C4-2B (cell line): ENCODE data around the gene C19orf81.
A peak's percentile ranks its signal among the peaks of the same experiment; 100 is the strongest.

Experiments
- H3K27ac ChIP-seq: fragments of 450-650 bp; 2 replicates; pipeline ENCODE4 v1.5.1; 2017
- ZFX ChIP-seq: fragments of 450-650 bp; IDR thresholded peaks from 2 replicates; pipeline ENCODE4 v1.6.1; 2017
- TF ChIP-seq, protein P1 (sequence below): fragments of 450-650 bp; conservative IDR thresholded peaks from 2 replicates; pipeline ENCODE4 v1.5.1; 2017; ENCODE audit warnings: mild to moderate bottlenecking

The C19orf81 gene

DNA sequence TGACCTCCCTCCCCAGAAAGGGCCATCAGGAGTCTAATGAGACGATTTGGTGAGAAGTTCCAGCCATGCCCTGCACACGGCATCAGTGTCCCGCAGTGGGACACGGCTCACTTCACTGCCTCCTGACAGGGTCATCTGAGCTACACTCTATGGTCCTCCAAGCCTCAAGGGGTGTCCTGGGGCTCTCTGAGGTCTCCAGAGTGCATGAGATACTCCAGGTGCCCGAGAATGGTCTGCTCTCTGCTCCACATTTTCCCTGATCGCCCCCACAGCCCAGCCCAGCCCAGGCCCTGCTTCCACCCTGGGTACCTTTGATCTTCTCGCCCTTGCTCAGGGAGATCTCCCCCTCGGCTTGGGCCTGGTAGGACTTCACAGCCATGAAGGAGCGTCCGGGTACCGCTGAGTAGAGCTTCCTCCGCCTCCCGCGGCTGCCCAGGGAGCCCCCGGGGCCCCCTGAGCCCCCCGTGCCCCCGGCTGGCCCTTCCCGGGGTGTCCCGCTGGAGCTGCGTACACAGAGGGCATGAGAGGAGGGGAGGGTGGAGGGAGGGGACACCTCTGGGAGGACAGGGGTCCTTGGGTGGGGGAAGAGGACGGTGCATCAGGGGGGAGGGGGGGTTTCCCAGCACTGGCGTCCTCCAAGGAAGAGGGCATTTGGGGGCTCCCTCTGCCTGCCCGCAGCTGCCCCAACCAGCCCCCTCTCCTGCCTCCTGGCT lies 53.1 kb downstream of the C19orf81 start:
- no peak for TF ChIP-seq ZFX
- TF ChIP-seq, protein P1, sequence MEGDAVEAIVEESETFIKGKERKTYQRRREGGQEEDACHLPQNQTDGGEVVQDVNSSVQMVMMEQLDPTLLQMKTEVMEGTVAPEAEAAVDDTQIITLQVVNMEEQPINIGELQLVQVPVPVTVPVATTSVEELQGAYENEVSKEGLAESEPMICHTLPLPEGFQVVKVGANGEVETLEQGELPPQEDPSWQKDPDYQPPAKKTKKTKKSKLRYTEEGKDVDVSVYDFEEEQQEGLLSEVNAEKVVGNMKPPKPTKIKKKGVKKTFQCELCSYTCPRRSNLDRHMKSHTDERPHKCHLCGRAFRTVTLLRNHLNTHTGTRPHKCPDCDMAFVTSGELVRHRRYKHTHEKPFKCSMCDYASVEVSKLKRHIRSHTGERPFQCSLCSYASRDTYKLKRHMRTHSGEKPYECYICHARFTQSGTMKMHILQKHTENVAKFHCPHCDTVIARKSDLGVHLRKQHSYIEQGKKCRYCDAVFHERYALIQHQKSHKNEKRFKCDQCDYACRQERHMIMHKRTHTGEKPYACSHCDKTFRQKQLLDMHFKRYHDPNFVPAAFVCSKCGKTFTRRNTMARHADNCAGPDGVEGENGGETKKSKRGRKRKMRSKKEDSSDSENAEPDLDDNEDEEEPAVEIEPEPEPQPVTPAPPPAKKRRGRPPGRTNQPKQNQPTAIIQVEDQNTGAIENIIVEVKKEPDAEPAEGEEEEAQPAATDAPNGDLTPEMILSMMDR = no peak
- H3K27ac ChIP-seq = no peak overlapping the region

DNA sequence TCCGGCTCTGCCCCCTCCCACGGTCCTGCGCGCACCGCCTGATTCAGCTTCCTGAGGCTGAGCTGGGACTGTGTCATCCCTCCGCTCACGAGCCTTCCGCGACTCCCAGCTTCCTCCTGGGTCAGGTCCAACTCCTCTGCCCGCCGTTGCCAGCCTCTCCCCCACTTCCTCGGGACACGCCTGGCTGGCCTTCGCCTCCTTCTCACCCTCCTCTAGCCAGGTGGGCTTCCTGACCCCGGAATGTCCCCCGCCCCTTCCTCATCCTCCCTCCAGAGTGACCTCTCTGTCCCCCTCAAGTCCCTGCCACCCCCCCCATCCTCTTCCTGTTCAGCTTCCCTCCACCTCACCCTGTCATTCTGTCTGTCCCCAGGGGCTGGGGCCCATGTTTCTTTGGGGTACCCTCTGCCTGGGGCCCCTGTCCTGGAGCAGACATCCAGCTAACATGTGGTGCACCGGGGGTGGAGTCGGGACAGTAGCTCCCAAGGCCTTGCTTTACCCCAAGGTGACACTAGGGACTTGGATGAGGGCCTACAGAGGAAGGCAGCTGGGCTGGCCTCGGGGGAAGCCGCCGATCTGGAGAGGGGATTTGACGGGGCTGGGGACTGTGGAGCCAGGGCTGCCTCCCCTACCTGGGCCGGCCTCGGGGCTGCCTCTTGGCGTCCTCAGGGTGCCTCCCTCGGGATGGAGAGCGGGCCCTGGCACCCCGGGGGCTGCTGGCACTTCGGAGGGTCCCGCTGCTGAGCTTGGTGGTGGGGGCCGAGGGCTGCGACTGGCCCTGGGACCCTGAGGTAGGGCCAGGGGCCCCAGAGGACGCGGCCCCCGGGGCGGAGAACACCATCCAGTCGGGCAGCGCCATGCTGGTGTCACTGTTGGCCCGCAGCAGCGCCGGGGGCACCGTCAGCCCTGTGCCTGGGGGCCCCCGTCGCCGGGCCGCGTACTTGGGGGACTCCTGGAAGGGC lies 53.9 kb downstream of the C19orf81 start:
- TF ChIP-seq ZFX = no peak
- TF ChIP-seq, protein P1 = no peak
- no peak overlapping the region for H3K27ac ChIP-seq

DNA sequence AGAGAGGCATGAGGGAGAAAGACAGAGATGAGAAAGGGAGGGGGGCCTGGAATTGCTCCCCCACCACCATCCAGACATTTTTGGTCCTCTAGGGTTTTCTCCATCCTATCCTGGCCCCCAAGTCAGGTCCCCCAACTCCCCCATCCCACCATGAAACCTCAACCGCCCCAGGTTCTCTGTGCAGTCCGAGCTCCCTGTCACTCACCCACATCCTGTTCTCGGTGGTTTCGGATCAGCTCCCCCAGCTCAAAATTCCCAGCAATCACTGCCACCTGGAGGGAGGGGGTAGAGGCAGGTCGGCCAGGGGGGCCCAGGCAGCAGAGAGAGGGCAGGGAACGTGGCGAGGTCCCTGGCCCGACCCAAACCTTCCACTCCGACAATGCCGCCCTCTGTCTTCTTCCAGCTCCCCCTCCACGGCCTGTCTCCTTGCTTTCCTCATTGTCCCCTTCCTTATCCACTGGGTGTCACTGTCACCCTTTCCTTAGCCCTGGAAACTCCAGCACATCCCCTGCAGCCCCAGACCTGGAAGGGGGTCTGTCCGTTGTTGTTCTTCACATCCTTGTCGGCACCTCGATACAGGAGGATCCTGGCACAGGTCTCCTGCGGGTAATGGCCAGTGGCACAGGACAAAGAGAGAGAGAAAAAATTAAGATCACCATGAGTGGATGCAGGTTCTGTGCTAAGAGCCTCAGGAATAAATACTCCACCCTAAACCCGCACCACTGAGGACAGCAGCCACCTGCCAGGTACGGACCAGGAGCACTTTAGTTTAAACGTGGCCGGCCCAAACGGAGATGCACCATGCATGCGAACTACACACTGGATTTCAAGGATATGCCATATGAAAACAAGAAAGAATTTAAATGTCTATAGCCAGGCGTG lies 54.9 kb downstream of the C19orf81 start:
- no peak overlapping the region for H3K27ac ChIP-seq
- TF ChIP-seq, protein P1 = peak; percentile 51; the same call in 1 of the 2 replicates
- TF ChIP-seq ZFX = no peak

DNA sequence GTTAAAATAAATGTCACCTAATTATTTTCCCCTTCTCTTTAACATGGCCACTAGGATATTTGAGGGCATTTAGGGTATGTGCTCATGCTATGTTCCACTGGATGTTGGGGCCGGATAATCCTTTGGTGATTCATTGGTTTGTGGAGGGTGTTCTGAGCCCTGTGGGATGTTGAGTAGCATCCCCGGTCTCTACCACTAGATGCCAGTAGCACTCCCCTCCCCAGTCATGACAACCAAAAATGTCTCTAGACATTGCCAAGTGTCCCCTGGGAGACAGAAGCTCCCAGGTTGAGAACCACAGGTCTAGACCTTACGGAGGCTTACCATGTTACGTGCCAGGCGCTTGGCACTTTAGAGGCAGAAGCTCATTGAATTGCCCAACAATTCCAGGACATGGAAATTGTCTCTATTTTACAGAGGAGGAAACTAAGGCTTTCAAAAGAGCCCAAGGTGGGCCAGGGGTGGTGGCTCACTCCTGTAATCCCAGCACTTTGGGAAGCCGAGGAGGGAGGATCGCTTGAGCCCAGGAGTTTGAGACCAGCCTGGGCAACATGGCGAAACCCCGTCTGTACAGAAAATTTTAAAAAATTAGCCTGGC lies 56.3 kb downstream of the C19orf81 start:
- TF ChIP-seq ZFX = no peak
- TF ChIP-seq, protein P1 = peak; percentile 88
- no peak overlapping the region for H3K27ac ChIP-seq

DNA sequence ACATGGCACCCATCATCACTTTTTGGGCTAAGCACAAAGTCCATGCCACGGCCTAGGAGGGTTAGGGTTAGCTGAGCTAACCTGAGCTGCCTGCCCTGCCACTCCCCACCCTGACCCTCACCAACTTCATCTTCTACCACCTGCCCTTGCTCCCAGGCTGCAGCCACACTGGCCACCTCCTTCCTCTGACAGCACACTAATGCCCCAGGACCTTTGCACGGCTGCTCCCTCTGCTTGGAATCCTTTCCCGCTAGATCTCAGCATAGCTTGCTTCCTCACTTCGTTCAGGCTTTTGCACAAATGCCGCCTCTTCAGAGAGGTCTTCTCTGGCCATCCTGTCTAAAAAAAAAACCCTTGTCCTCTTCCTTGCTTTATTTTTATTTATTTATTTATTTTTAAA lies 57.1 kb downstream of the C19orf81 start:
- H3K27ac ChIP-seq = no peak overlapping the region
- TF ChIP-seq, protein P1 = no peak
- TF ChIP-seq ZFX = no peak

DNA sequence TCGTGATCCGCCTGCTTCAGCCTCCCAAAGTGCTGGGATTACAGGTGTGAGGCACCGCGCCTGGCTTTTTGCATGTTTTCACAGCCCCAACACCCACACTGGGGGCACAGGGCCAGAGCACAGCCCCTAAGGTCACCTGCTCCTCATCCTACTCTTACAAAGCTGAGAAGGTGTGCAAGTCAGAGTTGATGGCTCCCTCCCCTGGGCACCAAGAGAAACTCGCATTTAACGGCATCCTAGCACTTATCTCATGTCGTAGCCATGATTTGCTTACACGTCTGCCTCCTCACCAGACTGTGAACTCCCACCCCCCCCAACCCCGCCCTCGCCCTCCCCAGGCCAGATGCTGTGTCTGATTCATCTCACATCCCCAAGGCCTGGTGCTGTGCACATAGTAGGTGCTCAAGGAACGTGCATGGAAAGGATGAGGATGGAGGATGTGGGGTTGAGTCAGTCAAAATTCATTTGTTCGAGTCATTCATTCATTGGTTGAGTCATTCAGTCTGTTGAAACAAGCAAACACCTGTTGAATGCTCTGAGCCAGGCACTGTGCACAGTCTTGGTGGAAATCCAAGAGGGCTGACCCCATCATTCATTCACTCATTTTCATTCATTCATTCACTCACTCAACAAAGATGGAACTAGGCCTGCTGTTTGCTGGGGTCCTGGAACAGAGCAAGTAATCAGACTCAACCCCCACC lies 59.1 kb downstream of the C19orf81 start:
- H3K27ac ChIP-seq = no peak overlapping the region
- TF ChIP-seq, protein P1 = no peak
- no peak for TF ChIP-seq ZFX
